GM12891 (cell line): ENCODE measurements around the gene HS3ST4.

Experiments used
- PAX5 ChIP-seq: IDR thresholded peaks from 2 replicates; pipeline ENCODE4 v1.6.1; 2011; ENCODE audit warnings: low read length, moderate library complexity, mild to moderate bottlenecking; ENCODE audit not compliant: insufficient read depth, severe bottlenecking
- POLR2A ChIP-seq: IDR thresholded peaks from 2 replicates; pipeline ENCODE4 v1.6.1; 2011; ENCODE audit warnings: low read depth, low read length, control low read depth
- POLR2AphosphoS5 ChIP-seq: IDR thresholded peaks from 2 replicates; pipeline ENCODE4 v1.6.1; 2011; ENCODE audit warnings: low read depth, low read length, control low read depth

DNA sequence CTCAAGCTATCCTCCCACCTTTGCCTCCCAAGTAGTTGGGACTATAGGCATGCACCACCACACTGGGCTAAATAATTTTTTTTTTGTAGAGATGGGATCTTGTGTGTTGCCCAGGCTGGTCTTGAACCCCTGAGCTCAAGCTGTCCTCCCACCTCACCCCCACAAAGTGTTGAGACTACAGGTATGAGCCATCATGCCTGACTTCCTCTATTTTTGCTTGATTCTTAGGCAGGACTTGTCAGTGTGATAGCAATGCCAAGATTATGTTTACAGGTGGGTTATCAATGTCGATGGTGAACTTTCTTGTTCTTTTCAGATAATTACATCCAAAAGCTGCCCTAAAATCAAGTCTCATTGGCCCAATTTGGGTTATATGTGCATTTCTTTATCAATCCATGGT, 96.9 kb downstream of the HS3ST4 start:
- no peak for TF ChIP-seq POLR2AphosphoS5
- no peak for TF ChIP-seq POLR2A
- no peak for TF ChIP-seq PAX5
